ENCODE results near the gene PLVAP.

PLVAP gene

DNA sequence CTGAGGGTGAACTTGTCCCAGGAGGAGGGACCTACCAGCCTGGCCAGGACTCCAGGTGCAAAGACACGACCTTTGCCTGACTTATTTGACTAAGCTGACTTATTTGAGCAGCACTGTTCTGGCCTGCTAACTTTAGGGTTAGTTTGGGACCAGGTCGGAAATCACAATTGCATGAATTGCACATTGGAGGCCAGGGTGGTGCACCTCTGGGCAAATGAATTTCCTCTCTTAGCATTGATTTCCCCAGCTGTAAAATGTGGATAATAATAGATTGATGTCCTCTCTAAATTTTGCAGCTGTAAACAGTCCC lies 29.7 kb upstream of the PLVAP start:
- no peaks in the 10 kb centered on the region for H3K27me3 Mint-ChIP-seq
- peak overlapping the region; percentile 92 for H3K27ac Mint-ChIP-seq
- peaks cover 48% of the 10 kb centered on the region for H3K4me1 Mint-ChIP-seq (ENCODE audit: low read depth)
- peaks cover 61% of the 10 kb centered on the region for H3K36me3 Mint-ChIP-seq (ENCODE audit: low read depth)
- no peaks in the 10 kb centered on the region for H3K9me3 Mint-ChIP-seq
- H3K4me3 Mint-ChIP-seq: peak overlapping the region; percentile 80
- intact Hi-C loops (cut with micrococcal nuclease): no loop called here

DNA sequence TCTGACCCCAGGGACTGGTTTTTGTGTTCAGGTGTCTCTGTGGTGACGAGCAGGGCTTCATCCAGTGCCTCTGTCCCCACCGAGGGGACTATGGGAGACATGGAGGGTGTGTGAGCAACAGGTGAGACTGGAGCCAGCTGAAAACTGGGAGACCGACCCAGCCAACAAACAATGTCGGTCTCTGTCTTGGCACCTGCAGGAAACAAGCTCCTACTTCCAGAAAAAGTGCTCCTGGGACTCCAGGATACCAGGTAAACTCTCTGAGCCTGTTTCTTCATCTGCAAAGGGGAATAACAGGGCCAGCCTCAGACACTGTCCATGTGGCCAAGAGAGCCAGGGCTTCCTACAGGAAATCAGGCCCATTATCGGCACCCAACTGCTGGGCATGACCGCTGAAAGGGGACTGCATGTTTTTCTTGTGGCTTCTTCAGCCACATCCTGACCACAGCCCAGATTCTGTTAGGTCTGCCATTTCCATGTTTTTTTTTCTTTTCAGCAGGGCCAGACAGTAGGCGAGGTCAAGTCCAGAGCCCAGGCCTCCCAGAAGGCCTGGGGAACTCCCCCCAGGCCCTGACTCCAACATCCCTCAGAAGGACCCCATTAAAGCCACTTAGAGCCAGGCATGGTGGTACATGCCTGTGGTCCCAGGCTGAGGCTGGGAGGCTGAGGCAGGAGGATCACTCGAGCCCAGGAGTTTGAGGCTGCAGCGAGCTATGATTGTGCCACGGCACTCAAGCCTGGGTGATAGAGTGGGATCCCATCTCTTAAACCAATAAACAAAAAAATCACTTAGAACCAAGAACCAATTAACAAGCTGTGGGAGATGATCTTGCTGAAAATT lies 29.1 kb upstream of the PLVAP start:
- intact Hi-C loops (cut with micrococcal nuclease): no loop called here
- Mint-ChIP-seq H3K27ac (peak overlapping the region; percentile 92), H3K9me3 (no peaks in the 10 kb centered on the region), H3K4me1 (ENCODE audit: low read depth) (peaks cover 48% of the 10 kb centered on the region), H3K36me3 (ENCODE audit: low read depth) (peaks cover 61% of the 10 kb centered on the region), H3K4me3 (peak overlapping the region; percentile 80), H3K27me3 (no peaks in the 10 kb centered on the region)

DNA sequence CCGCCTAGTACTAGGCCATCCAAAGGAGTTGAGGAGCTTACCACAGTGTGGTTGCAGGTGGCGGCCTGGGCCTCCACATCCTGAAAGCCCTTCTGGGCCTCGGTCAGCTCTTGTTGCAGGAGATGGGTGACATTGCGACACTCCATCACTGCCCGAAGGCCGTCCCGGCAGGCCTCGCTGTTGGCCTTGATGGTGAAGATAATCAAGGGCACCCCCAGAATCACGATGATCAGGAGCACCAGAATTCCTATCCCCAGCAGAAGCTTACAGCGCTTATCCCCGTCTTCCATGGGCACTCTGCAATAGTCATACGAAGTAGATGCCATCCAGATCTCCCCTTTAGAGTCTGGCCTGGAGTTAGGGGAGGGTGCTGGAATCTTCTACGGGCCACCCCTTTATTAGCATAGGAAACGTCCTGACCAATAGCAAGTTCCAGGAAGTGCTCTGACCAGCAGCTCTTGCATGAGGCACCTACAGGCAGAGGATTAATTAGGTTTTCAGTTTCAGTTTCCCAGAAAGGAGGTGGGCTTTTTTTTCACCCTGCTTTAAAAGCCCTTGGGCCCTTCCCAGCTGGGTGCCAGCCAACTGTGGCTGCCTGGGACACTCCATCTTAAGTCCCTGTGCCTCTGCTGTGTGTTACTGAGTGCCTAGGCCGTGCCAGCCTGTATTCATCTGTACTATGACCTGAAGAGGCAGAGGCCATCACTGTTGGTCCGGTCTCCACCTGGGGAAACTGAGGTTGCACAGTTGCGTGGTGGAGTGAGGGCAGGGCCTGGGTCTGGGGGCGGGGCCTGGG lies 28.3 kb upstream of the PLVAP start, which contains the start of gene BST2:
TSS of gene BST2 (minus strand) at position 381 of the 796 bp plus-strand sequence. CDS start at position 326, 55 bp downstream.
- H3K27me3 Mint-ChIP-seq: no peaks in the 10 kb centered on the region
- intact Hi-C loops (cut with micrococcal nuclease): loop anchor here (1.0 kb wide), 1 partner anchor 14 kb away; no protein-coding TSS in a partner anchor
- peak within 1 kb of the TSS; percentile 92 for H3K27ac Mint-ChIP-seq
- H3K36me3 Mint-ChIP-seq (ENCODE audit: low read depth): peaks cover 67% of the 10 kb centered on the region
- H3K4me1 Mint-ChIP-seq (ENCODE audit: low read depth): peaks cover 48% of the 10 kb centered on the region
- H3K4me3 Mint-ChIP-seq: peak within 1 kb of the TSS; percentile 80
- H3K9me3 Mint-ChIP-seq: no peaks in the 10 kb centered on the region

DNA sequence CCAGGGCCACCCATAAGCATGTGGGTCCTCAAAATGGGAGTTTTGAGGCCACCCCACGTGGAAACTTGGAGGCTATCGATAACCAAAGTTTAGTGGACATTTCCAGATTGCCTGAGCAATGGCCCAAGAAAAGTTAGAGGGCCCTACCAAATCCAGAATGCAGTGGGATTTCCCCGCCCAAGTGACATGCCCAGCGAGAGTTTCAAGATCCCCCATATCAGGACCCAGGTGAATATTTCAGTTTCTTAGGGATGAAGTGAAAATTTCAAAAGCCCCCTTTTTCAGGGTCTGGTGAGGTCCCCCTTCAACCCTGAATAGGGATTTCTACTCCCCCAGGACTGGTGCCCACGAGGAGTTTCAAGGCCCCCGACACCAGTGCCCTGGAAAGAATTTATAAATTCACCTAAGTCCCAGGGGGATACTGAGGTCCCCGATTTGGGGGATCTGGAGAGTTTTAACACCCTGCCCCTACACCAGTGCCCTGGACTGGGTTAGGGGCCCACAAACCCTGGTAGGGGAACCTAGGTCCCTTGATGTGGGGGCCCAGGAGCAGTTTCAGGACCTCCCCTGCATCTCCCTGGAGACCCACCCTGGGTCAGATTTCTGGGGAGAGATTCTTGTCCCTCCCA lies 27.6 kb upstream of the PLVAP start:
- peak overlapping the region; percentile 92 for H3K27ac Mint-ChIP-seq
- H3K9me3 Mint-ChIP-seq: no peaks in the 10 kb centered on the region
- peaks cover 48% of the 10 kb centered on the region for H3K4me1 Mint-ChIP-seq (ENCODE audit: low read depth)
- intact Hi-C loops (cut with micrococcal nuclease): loop anchor here (1.0 kb wide), 1 partner anchor 15 kb away; no protein-coding TSS in a partner anchor
- peaks cover 70% of the 10 kb centered on the region for H3K36me3 Mint-ChIP-seq (ENCODE audit: low read depth)
- H3K27me3 Mint-ChIP-seq: no peaks in the 10 kb centered on the region
- peak overlapping the region; percentile 80 for H3K4me3 Mint-ChIP-seq

DNA sequence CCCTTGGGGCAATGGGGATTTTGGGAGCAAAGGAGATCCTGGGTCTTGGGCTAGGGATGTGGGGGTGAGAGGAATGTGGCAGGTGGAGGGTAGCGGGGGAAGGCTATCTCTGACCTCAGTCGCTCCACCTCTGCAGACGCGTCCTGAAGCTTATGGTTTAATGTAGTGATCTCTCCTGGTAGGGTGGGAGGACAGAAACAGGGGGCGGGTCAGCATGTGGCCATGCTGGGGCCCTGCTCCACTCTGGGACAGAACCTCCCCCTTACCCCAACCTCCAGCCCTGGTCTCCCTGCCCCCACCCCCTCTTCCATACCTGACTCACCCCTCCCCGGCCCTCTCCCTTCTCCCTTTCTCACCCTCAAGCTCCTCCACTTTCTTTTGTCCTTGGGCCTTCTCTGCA lies 26.9 kb upstream of the PLVAP start:
- no peaks in the 10 kb centered on the region for H3K27me3 Mint-ChIP-seq
- peaks cover 48% of the 10 kb centered on the region for H3K4me1 Mint-ChIP-seq (ENCODE audit: low read depth)
- H3K9me3 Mint-ChIP-seq: no peaks in the 10 kb centered on the region
- peak overlapping the region; percentile 80 for H3K4me3 Mint-ChIP-seq
- peak overlapping the region; percentile 92 for H3K27ac Mint-ChIP-seq
- intact Hi-C loops (cut with micrococcal nuclease): no loop called here
- H3K36me3 Mint-ChIP-seq (ENCODE audit: low read depth): peaks cover 73% of the 10 kb centered on the region

DNA sequence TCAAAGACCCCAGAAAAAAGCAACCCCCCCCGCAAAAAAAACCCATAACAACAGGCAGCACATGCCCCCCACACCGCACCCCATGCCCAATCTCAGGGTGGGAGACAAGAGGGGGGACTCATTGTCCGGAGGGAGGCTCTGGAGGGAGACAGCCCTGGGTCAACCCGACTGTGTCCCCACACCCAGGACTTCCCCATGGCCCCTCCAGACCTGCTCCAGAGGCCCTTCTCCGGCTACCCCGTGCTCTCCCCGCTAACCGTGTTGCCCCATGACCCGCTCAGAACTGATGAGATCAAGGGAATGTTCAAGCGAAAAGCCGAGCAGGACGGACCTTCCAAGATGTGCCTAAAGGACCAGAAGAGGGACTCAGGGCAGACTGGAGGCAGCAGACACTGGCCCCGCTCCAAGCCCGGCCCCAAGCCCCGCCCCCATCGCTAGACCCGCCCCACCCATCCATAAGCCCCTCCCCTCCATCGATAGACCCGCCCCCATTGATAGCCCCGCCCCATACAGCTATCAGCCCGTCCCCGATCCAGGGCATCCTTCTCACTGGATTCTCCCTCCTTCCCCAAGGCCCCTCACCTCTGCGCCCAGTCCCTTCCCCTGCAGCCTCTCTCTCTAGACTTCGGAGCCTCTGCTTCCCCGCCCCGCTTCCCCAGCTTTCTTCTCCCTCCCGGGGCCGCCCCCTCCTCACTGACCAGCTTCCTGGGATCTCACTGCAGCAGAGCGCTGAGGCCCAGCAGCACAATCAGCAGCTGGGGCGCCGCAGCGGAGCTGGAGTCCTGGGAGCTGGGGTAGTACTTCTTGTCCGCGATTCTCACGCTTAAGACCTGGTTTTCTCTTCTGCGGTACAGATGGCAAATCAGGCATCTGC lies 26.1 kb upstream of the PLVAP start:
- Mint-ChIP-seq H3K27me3 (no peaks in the 10 kb centered on the region), H3K9me3 (no peaks in the 10 kb centered on the region), H3K4me3 (peak overlapping the region; percentile 80), H3K4me1 (ENCODE audit: low read depth) (peaks cover 45% of the 10 kb centered on the region), H3K27ac (peak overlapping the region; percentile 92), H3K36me3 (ENCODE audit: low read depth) (peaks cover 80% of the 10 kb centered on the region)
- intact Hi-C loops (cut with micrococcal nuclease): no loop called here

DNA sequence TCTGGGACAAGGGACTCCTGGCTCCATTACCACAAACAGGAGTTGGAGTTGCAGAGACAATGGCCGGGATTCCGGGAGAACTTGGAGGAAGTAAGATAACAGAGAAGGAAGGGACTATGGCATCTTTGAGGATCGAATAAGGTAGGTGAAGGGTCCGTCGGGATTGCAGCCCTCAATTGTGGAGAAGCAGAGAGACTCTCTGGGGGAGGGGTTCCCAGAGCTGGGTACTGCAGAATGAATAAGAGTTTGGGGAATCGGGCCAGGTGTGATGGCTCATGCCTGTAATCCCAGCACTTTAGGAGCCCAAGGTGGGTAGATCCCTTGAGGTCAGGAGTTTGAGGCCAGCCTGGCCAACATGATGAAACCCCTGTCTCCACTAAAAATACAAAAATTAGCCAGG lies 24.5 kb upstream of the PLVAP start:
- H3K27ac Mint-ChIP-seq: peak overlapping the region; percentile 24
- intact Hi-C loops (cut with micrococcal nuclease): no loop called here
- H3K9me3 Mint-ChIP-seq: no peaks in the 10 kb centered on the region
- no peak overlapping the region for H3K4me3 Mint-ChIP-seq
- peaks cover 88% of the 10 kb centered on the region for H3K36me3 Mint-ChIP-seq (ENCODE audit: low read depth)
- no peaks in the 10 kb centered on the region for H3K27me3 Mint-ChIP-seq
- peaks cover 29% of the 10 kb centered on the region for H3K4me1 Mint-ChIP-seq (ENCODE audit: low read depth)

DNA sequence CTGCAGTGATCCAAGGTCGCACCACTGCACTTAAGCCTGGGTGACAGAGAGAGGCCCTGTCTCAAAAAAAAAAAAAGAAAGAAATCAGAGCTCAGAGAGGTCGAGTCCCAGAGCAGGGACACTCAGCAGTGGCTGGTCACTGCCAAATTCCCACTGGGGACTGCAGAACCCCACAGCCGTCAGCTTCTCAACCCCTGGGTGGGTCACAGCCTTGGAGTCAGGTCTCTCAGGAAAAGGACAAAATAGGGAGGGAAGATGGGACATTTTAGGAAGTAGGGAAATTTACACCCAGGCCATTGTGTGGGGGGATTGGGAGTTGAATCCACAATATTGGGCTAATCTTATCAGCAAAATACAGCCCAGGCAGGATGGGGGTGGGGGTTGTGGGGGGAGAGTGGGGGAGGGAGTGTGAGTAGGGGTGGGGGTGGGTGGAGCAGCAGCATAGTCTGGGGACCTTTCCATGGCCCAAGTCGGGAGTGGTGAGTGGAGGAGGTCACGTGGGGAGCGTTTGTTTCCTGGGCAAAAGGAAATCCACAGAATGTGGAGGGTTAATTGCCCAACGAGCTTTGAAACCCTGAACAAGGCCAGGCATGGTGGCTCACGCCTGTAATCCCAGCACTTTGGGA lies 21.9 kb upstream of the PLVAP start:
- no peak overlapping the region for H3K4me3 Mint-ChIP-seq
- H3K4me1 Mint-ChIP-seq (ENCODE audit: low read depth): peaks cover 20% of the 10 kb centered on the region
- no peaks in the 10 kb centered on the region for H3K27me3 Mint-ChIP-seq
- H3K9me3 Mint-ChIP-seq: no peaks in the 10 kb centered on the region
- peaks cover 71% of the 10 kb centered on the region for H3K36me3 Mint-ChIP-seq (ENCODE audit: low read depth)
- H3K27ac Mint-ChIP-seq: no peak overlapping the region
- intact Hi-C loops (cut with micrococcal nuclease): loop anchor here (5.0 kb wide), 1 partner anchor 48 kb away; the partner anchor contains the start of gene TMEM221

DNA sequence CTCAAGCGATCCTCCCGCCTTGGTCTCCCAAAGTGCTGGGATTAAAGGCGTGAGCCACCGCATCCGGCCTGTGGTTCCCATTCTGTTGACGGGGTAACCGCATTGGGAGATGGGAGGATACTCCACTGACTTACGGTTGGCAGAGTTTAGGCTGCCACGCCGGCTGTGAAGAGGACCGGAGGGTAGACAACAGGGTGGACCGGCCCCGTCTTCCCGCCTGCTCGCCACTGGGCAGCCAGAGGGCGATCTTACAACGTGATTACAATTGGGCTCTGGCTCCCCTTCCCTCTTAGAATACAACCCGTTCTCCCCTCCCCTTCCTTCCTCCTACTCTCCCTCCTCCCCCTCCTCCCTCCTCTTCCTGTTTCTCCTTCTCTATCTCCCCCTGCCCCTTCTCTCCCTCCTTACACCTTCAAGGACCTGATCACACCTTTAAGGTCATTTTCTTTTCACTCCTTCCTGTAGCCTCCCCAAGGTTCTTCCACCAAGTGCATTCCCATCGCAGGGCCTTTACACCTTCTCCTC lies 17.8 kb upstream of the PLVAP start:
- H3K4me3 Mint-ChIP-seq: no peak overlapping the region
- peaks cover 33% of the 10 kb centered on the region for H3K36me3 Mint-ChIP-seq (ENCODE audit: low read depth)
- H3K4me1 Mint-ChIP-seq (ENCODE audit: low read depth): peaks cover 27% of the 10 kb centered on the region
- H3K27me3 Mint-ChIP-seq: peaks cover 8% of the 10 kb centered on the region
- no peaks in the 10 kb centered on the region for H3K9me3 Mint-ChIP-seq
- intact Hi-C loops (cut with micrococcal nuclease): loop anchor here (1.0 to 5.0 kb wide), 2 partner anchors 52 to 71 kb away; partner anchors contain the start of gene TMEM221
- H3K27ac Mint-ChIP-seq: no peak overlapping the region

DNA sequence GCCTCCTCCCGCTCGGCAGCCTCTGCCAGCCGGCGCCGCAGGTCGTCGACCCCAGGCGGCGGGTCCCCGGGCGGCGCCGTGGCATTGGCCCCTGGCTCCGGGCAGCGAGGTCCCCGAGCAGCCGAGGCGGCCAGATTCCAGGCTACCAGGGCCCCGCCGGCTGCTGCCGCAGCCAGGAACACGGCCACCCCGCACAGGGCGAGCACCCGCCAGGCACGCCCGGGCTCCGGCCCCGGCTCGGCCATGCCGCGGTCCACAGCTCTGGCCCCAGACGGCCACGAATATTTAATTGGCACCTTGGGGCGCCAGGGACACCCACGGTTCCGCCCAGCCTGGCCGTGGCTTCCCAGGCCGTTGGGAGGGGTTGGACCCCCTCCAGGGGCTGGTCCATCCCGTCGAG lies 16.8 kb upstream of the PLVAP start, which contains the start of gene CCDC194:
TSS of gene CCDC194 (minus strand) at position 283 of the 400 bp plus-strand sequence. CDS start at position 245, 38 bp downstream.
- Mint-ChIP-seq H3K4me3 (no peak within 1 kb of the TSS), H3K4me1 (ENCODE audit: low read depth) (peaks cover 27% of the 10 kb centered on the region), H3K36me3 (ENCODE audit: low read depth) (peaks cover 22% of the 10 kb centered on the region), H3K27ac (no peak within 1 kb of the TSS), H3K27me3 (peaks cover 17% of the 10 kb centered on the region), H3K9me3 (peaks cover 8% of the 10 kb centered on the region)
- intact Hi-C loops (cut with micrococcal nuclease): no loop called here

DNA sequence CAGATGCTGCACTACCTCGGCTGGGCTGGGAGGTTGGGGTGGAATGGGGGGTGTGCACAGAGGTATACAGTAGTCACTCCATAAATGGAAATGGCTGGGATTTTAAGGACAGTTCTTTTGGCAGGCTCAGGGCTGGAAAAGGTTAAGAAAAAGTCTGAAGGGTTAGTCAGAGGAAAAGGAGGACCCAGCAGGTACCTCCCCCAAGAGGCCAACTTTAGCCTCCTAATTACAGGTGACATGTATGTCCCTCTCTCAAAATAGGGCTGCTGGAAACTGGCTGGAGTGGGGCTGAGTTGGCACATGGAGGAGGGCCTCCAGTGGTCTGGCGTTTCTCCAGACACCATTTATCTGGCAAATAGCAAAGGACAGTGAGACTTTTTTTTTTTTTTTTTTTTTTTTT lies 15.9 kb upstream of the PLVAP start:
- Mint-ChIP-seq H3K27me3 (peaks cover 24% of the 10 kb centered on the region), H3K36me3 (ENCODE audit: low read depth) (peaks cover 13% of the 10 kb centered on the region), H3K4me1 (ENCODE audit: low read depth) (peaks cover 27% of the 10 kb centered on the region), H3K27ac (no peak overlapping the region), H3K9me3 (peaks cover 8% of the 10 kb centered on the region), H3K4me3 (no peak overlapping the region)
- intact Hi-C loops (cut with micrococcal nuclease): no loop called here

DNA sequence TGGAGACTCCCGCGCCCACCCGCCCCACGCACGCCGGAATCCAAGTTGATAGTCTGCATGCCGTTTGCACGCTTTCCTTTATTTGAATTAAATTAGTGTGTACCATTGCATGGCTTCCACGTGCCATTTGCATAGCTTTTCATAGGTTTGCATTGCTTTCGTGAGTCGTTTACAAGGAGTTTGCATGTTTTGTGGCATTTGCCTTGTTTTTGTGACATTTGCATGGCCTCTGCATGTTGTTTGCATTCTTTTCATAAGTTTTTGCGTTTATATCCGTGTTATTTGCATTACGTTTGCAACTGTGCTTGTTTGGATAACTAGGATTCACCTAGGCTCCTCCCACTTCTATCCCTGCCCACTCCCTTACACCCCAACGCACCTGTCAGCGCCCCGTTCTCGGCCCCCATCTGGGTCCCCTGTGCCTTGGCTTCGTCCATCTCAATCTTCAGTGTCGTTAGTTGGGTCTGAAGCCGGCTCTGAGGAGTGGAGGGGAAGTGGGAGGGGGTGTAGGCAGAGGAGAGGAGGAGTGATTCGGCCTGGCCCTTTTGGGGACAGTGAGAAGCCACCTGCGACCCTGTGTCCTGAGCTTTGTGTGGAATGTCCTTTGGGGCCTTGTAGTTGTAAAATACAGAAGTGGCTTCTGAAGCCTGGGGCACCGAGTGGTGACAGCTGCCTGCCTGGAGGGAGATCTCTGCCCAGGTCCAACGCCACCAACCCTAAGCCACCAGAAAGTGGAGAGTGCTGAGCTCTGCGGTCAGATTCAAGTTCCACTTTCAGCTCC lies 14.4 kb upstream of the PLVAP start:
- H3K4me1 Mint-ChIP-seq (ENCODE audit: low read depth): peaks cover 27% of the 10 kb centered on the region
- intact Hi-C loops (cut with micrococcal nuclease): no loop called here
- H3K27ac Mint-ChIP-seq: peak overlapping the region; percentile 83
- peak overlapping the region; percentile 93 for H3K4me3 Mint-ChIP-seq
- no peaks in the 10 kb centered on the region for H3K36me3 Mint-ChIP-seq (ENCODE audit: low read depth)
- peaks cover 24% of the 10 kb centered on the region for H3K27me3 Mint-ChIP-seq
- H3K9me3 Mint-ChIP-seq: peaks cover 8% of the 10 kb centered on the region

Data from dendritic cell treated with granulocyte-macrophage colony-stimulating factor and Interleukin-4, amounts not matched to agents 40 ng/mL and 50 ng/mL, for 4 days (primary cell).